ENCODE data around the gene PLS1. TPM values are rescaled to one million over a fixed set of nuclear protein-coding genes. Genes with fewer than 3 reads are reported as not detected.

Gene PLS1
- total and polyA plus RNA-seq, 4 experiments from 2014 or later = 2.7 to 6.2 (median 4.0) TPM

GRCh38 chr3:142604940-142605339, 8.7 kb downstream of the PLS1 start:
- Mint-ChIP-seq H3K27ac (no peak overlapping the region), H3K36me3 (no peaks in the 10 kb centered on the region), H3K27me3 (no peaks in the 10 kb centered on the region), H3K4me1 (no peaks in the 10 kb centered on the region), H3K4me3 (no peak overlapping the region), H3K9me3 (no peaks in the 10 kb centered on the region)
- H3K4me3 ChIP-seq (ENCODE audit: low read length in 2 of 2) = no peak overlapping the region
- no peak overlapping the region for H3K27ac ChIP-seq (ENCODE audit: low read depth, low read length)
- no peaks in the 10 kb centered on the region for H3K27me3 ChIP-seq (ENCODE audit: insufficient read depth, low read length)
- no peaks in the 10 kb centered on the region for H3K36me3 ChIP-seq (ENCODE audit: insufficient read depth, low read length)
- no peaks in the 10 kb centered on the region for H3K4me1 ChIP-seq (ENCODE audit: insufficient read depth, low read length)
- DNase-seq = no peak
- ChIA-PET CTCF (ENCODE audit: partially characterized antibody) (interaction anchor here (0.7 kb wide), 1 partner anchor 30 kb away, joined by 3 read pairs; no protein-coding TSS in a partner anchor), POLR2A (ENCODE audit: partially characterized antibody) (no interaction called here)
- intact Hi-C loops (cut with micrococcal nuclease) = no loop called here
- no peaks in the 10 kb centered on the region for H3K9me3 ChIP-seq (ENCODE audit: control insufficient read depth in 1 of 2, low read length in 2 of 2)

GRCh38 chr3:142608631-142609030, 12.4 kb downstream of the PLS1 start:
- DNase-seq = no peak
- Mint-ChIP-seq H3K27ac (no peak overlapping the region), H3K4me3 (no peak overlapping the region), H3K27me3 (no peaks in the 10 kb centered on the region), H3K4me1 (no peaks in the 10 kb centered on the region), H3K36me3 (no peaks in the 10 kb centered on the region), H3K9me3 (no peaks in the 10 kb centered on the region)
- Histone ChIP-seq H3K36me3 (ENCODE audit: insufficient read depth, low read length) (no peaks in the 10 kb centered on the region), H3K4me1 (ENCODE audit: insufficient read depth, low read length) (no peaks in the 10 kb centered on the region), H3K9me3 (ENCODE audit: control insufficient read depth in 1 of 2, low read length in 2 of 2) (no peaks in the 10 kb centered on the region), H3K4me3 (ENCODE audit: low read length in 2 of 2) (no peak overlapping the region), H3K27me3 (ENCODE audit: insufficient read depth, low read length) (no peaks in the 10 kb centered on the region), H3K27ac (ENCODE audit: low read depth, low read length) (no peak overlapping the region)
- CTCF ChIA-PET (ENCODE audit: partially characterized antibody) = no interaction called here
- POLR2A ChIA-PET (ENCODE audit: partially characterized antibody) = no interaction called here
- intact Hi-C loops (cut with micrococcal nuclease) = no loop called here

DNA sequence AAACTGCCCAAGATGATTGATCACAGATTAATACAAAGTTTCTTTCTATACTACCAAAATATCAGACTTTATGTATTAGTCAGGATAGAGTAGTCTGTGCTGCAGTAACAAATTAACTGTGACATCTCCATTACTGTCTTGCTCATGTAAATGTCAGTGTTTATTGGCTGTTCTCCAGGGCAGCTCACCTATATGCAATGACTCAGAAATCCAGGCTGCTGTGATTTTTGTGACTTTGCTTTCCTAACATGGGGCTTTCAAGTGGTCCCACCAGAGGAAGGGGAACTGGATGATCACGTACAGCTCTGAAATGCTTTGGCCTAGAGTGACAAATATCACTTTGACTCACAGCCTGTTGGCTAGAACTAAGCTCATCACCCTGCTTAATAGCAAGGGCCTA, 12.9 kb downstream of the PLS1 start:
- no peak overlapping the region for H3K4me3 ChIP-seq (ENCODE audit: low read length in 2 of 2)
- Mint-ChIP-seq H3K4me1 (no peaks in the 10 kb centered on the region), H3K27me3 (no peaks in the 10 kb centered on the region), H3K4me3 (no peak overlapping the region), H3K9me3 (no peaks in the 10 kb centered on the region), H3K27ac (no peak overlapping the region), H3K36me3 (no peaks in the 10 kb centered on the region)
- no peaks in the 10 kb centered on the region for H3K4me1 ChIP-seq (ENCODE audit: insufficient read depth, low read length)
- no peaks in the 10 kb centered on the region for H3K27me3 ChIP-seq (ENCODE audit: insufficient read depth, low read length)
- no peaks in the 10 kb centered on the region for H3K9me3 ChIP-seq (ENCODE audit: control insufficient read depth in 1 of 2, low read length in 2 of 2)
- intact Hi-C loops (cut with micrococcal nuclease) = no loop called here
- CTCF ChIA-PET (ENCODE audit: partially characterized antibody) = interaction anchor here (1.2 kb wide), 1 partner anchor 10 kb away, joined by 3 read pairs; no protein-coding TSS in a partner anchor
- POLR2A ChIA-PET (ENCODE audit: partially characterized antibody) = no interaction called here
- H3K27ac ChIP-seq (ENCODE audit: low read depth, low read length) = no peak overlapping the region
- H3K36me3 ChIP-seq (ENCODE audit: insufficient read depth, low read length) = no peaks in the 10 kb centered on the region
- no peak for DNase-seq

- Mint-ChIP-seq H3K27ac (no peak overlapping the region), H3K9me3 (no peaks in the 10 kb centered on the region), H3K27me3 (no peaks in the 10 kb centered on the region), H3K36me3 (no peaks in the 10 kb centered on the region), H3K4me3 (no peak overlapping the region), H3K4me1 (no peaks in the 10 kb centered on the region)
- no peak overlapping the region for H3K4me3 ChIP-seq (ENCODE audit: low read length in 2 of 2)
- no peaks in the 10 kb centered on the region for H3K9me3 ChIP-seq (ENCODE audit: control insufficient read depth in 1 of 2, low read length in 2 of 2)
- DNase-seq = no peak
- ChIA-PET POLR2A (ENCODE audit: partially characterized antibody) (no interaction called here), CTCF (ENCODE audit: partially characterized antibody) (interaction anchor here (0.9 to 1.6 kb wide), 2 partner anchors 14 to 24 kb away, joined by 3 to 4 read pairs; no protein-coding TSS in a partner anchor)
- no peak overlapping the region for H3K27ac ChIP-seq (ENCODE audit: low read depth, low read length)
- intact Hi-C loops (cut with micrococcal nuclease) = no loop called here
- H3K27me3 ChIP-seq (ENCODE audit: insufficient read depth, low read length) = no peaks in the 10 kb centered on the region
- H3K36me3 ChIP-seq (ENCODE audit: insufficient read depth, low read length) = no peaks in the 10 kb centered on the region
- H3K4me1 ChIP-seq (ENCODE audit: insufficient read depth, low read length) = no peaks in the 10 kb centered on the region
These were observed 15.0 kb downstream of the PLS1 start for GRCh38 chr3:142611206-142611605.

- H3K4me1 ChIP-seq (ENCODE audit: insufficient read depth, low read length) = no peaks in the 10 kb centered on the region
- CTCF ChIA-PET (ENCODE audit: partially characterized antibody) = interaction anchor here (1.2 kb wide), 1 partner anchor 16 kb away, joined by 3 read pairs; no protein-coding TSS in a partner anchor
- intact Hi-C loops (cut with micrococcal nuclease) = no loop called here
- H3K27me3 ChIP-seq (ENCODE audit: insufficient read depth, low read length) = no peaks in the 10 kb centered on the region
- Mint-ChIP-seq H3K27me3 (no peaks in the 10 kb centered on the region), H3K4me3 (no peak overlapping the region), H3K4me1 (no peaks in the 10 kb centered on the region), H3K36me3 (no peaks in the 10 kb centered on the region), H3K27ac (no peak overlapping the region), H3K9me3 (no peaks in the 10 kb centered on the region)
- no peak overlapping the region for H3K27ac ChIP-seq (ENCODE audit: low read depth, low read length)
- no peak overlapping the region for H3K4me3 ChIP-seq (ENCODE audit: low read length in 2 of 2)
- H3K9me3 ChIP-seq (ENCODE audit: control insufficient read depth in 1 of 2, low read length in 2 of 2) = no peaks in the 10 kb centered on the region
- DNase-seq = no peak
- H3K36me3 ChIP-seq (ENCODE audit: insufficient read depth, low read length) = no peaks in the 10 kb centered on the region
- POLR2A ChIA-PET (ENCODE audit: partially characterized antibody) = no interaction called here
These were observed 17.3 kb downstream of the PLS1 start for GRCh38 chr3:142613491-142613890.

GRCh38 chr3:142614059-142614626, 17.9 kb downstream of the PLS1 start:
- POLR2A ChIA-PET (ENCODE audit: partially characterized antibody) = no interaction called here
- H3K4me1 Mint-ChIP-seq = no peaks in the 10 kb centered on the region

DNA sequence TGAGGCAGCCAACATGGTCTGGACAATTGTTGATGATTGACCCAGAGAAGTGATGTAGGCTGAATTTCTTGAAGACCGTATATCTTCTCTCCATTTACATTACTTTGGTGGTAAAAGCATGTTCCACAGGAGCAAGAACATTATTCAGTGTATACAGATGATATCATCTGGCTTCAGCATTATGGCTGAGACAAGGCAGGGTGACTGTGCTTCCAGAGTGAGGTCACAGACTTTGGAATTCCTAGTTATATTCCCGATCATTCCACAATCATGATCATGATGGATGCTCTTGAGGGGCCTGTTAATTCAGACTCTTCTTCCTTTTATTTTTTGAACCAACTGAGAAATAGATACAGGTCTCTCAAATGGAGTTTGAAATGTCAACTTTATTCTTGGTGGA, 19.0 kb downstream of the PLS1 start:
- CTCF ChIA-PET (ENCODE audit: partially characterized antibody) = no interaction called here
- intact Hi-C loops (cut with micrococcal nuclease) = no loop called here
- DNase-seq = no peak
- no peaks in the 10 kb centered on the region for H3K27me3 Mint-ChIP-seq
- POLR2A ChIA-PET (ENCODE audit: partially characterized antibody) = no interaction called here
- H3K27ac Mint-ChIP-seq = no peak overlapping the region
- H3K4me1 ChIP-seq (ENCODE audit: insufficient read depth, low read length) = no peaks in the 10 kb centered on the region
- H3K9me3 Mint-ChIP-seq = no peaks in the 10 kb centered on the region
- no peak overlapping the region for H3K4me3 Mint-ChIP-seq
- H3K36me3 Mint-ChIP-seq = no peaks in the 10 kb centered on the region
- H3K27ac ChIP-seq (ENCODE audit: low read depth, low read length) = no peak overlapping the region
- no peaks in the 10 kb centered on the region for H3K27me3 ChIP-seq (ENCODE audit: insufficient read depth, low read length)
- H3K4me1 Mint-ChIP-seq = no peaks in the 10 kb centered on the region
- no peaks in the 10 kb centered on the region for H3K9me3 ChIP-seq (ENCODE audit: control insufficient read depth in 1 of 2, low read length in 2 of 2)
- no peaks in the 10 kb centered on the region for H3K36me3 ChIP-seq (ENCODE audit: insufficient read depth, low read length)
- H3K4me3 ChIP-seq (ENCODE audit: low read length in 2 of 2) = no peak overlapping the region

More at GRCh38 chr3:142614059-142614626, 17.9 kb downstream of the PLS1 start:
- intact Hi-C loops (cut with micrococcal nuclease) = no loop called here
- Histone ChIP-seq H3K36me3 (ENCODE audit: insufficient read depth, low read length) (no peaks in the 10 kb centered on the region), H3K4me3 (ENCODE audit: low read length in 2 of 2) (no peak overlapping the region), H3K27me3 (ENCODE audit: insufficient read depth, low read length) (no peaks in the 10 kb centered on the region), H3K4me1 (ENCODE audit: insufficient read depth, low read length) (no peaks in the 10 kb centered on the region), H3K9me3 (ENCODE audit: control insufficient read depth in 1 of 2, low read length in 2 of 2) (no peaks in the 10 kb centered on the region), H3K27ac (ENCODE audit: low read depth, low read length) (no peak overlapping the region)
- no peak overlapping the region for H3K27ac Mint-ChIP-seq
- H3K27me3 Mint-ChIP-seq = no peaks in the 10 kb centered on the region
- CTCF ChIA-PET (ENCODE audit: partially characterized antibody) = interaction anchor here (1.2 kb wide), 1 partner anchor 15 kb away, joined by 3 read pairs; no protein-coding TSS in a partner anchor
- H3K36me3 Mint-ChIP-seq = no peaks in the 10 kb centered on the region
- no peak overlapping the region for H3K4me3 Mint-ChIP-seq
- no peak for DNase-seq
- no peaks in the 10 kb centered on the region for H3K9me3 Mint-ChIP-seq
